Measurements from ENCODE around the gene FAM184B. TPM values are rescaled to one million over a fixed set of nuclear protein-coding genes. Genes with fewer than 3 reads are reported as not detected.
"Not testable (repeated sequence)": the region's sequence is repeated elsewhere in the genome, so short reads cannot be mapped to it uniquely, and the experiment has no call there.

Gene FAM184B
- polyA plus RNA-seq, 12 donors: 1.8 to 8.3 (median 5.1) TPM; not detected in 2

GRCh38 chr4:17719106-17719505, 62.3 kb downstream of the FAM184B start:
- DNase-seq: no peak

GRCh38 chr4:17718471-17718870, 63.0 kb downstream of the FAM184B start:
- DNase-seq: no peak

DNA sequence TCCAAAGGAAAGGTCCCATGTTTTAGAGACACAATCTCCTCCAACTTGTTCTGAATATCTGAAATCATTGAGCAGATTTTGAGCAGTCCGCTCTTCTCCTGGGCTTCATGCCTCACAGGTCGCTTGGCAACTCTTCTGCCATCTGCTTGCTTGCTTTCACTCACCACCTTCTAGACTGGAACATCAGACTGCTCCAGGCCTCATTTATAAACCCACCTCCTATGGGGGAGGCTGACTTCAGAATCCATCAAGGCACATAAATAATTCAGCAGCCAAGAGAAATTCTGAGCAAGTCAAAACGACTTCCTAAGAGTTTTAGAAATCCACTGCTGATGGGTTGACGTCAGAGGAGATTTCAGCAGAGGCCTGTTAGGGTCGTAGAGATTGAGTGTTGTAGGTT, 64.1 kb downstream of the FAM184B start:
- DNase-seq: no peak

DNA sequence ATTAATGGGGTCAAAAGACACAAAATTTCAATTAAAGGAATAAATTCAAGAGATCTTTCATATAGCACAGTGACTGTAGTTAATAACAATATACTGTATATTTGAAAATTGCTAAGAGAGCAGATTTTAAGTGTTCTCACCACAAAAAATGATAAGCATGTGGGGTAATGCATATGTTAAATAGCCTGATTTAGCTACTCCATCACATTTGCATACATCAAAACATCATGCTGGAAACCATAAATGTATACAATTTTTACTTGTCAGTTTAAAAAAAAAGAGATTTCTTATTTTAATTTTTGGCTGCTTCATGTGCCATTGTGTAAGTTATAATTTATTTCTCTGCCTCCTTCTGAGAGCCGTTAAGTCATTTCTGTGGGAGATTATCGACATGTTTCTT, 65.9 kb downstream of the FAM184B start:
- DNase-seq: no peak

DNA sequence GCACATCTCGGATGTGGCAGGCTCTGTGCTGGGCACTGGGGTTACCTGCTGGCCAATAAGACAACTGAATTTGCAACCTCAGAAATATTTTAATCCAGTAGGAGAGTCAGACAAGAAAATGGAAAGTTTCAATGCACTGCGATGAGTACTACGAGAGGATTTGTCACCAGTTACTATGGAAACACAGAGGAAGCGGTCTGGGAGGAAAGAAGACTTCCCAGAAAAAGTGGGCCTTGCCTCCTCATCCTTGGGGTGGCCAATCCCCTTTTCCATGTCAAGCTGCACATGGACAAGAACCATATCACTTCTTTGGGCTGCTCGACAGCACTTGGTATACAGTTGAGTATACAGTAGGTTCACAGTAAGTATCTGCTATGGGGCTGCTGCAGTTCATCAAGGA, 67.6 kb downstream of the FAM184B start:
- DNase-seq: no peak

- DNase-seq: no peak
Measured at GRCh38 chr4:17712166-17712565, 69.3 kb downstream of the FAM184B start.

- DNase-seq: not testable (repeated sequence)
Measured at GRCh38 chr4:17711206-17711605, 70.2 kb downstream of the FAM184B start.

DNA sequence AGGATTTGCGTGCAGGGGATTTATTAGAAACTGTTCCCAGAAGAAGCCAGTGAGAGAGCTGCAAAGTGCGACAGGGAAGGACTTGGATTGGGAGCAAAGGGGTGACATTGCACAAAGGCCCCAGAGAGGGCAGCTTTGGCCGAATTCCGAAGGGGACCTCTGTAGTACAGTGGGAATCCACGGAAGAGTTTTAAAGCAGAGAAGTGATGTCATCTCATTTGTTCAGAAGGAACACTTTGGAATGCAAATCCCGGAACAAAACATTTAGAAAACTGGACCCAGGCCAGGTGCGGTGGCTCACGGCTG, 71.7 kb downstream of the FAM184B start:
- no peak for DNase-seq

- no peak for DNase-seq
Measured at GRCh38 chr4:17708992-17709762, 72.2 kb downstream of the FAM184B start.

GRCh38 chr4:17707671-17708070, 73.8 kb downstream of the FAM184B start:
- no peak for DNase-seq

GRCh38 chr4:17705107-17705506, 76.3 kb downstream of the FAM184B start:
- DNase-seq: no peak

DNA sequence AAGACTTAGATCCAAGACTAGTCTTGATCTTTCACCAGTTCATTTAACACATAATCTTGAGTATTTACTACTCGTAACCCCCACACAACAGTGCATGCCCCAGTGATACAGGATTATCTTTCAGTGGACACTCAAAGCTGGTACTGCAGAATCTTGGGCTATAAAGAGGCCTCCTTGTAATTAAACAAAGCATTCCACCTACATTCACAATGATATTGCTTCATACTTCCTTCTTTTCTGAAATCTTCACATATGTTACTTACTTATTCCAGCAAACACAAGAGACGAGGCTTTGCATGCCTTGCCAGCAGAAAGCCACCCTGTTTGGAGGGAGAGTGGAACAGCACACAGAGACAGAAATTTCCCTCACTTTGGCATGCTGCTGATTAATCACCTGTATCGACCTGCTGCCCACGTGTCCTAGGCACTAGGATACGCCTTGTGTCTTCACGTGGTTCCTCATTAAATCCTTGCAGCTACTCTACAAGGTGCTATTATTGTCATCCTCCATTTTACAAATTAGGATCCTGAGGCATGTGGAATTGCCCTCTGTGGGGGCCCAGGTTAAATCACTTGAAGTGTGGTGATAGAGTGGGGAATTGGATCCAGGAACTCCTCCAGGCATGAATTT, 77.3 kb downstream of the FAM184B start:
- DNase-seq: no peak

GRCh38 chr4:17702641-17703040, 78.8 kb downstream of the FAM184B start:
- DNase-seq: no peak

GRCh38 chr4:17701882-17702281, 79.5 kb downstream of the FAM184B start:
- DNase-seq: no peak

GRCh38 chr4:17701138-17701839, 80.1 kb downstream of the FAM184B start:
- no peak for DNase-seq

- no peak for DNase-seq
Measured at GRCh38 chr4:17699380-17699779, 82.0 kb downstream of the FAM184B start.

- DNase-seq: no peak
Measured at GRCh38 chr4:17698116-17698515, 83.3 kb downstream of the FAM184B start.

DNA sequence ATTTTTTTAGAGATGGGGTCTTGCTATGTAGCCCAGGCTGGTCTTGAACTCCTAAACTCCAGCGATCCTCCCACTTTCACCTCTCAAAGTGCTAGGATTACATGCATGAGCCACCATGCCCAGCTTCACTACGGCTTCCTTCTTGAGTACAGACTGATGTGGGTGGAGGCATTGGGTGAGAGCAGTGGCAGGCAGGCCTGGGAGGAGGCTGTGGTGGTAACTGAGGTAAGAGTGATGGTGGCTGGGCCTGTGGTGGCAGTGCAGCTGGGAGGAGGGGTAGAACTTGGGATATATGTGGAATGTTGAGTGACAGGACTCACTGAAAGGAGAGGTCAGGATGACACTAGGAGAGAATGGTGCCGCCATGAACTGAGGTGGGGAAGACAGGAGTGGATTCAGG, 86.1 kb downstream of the FAM184B start:
- DNase-seq: no peak

DNA sequence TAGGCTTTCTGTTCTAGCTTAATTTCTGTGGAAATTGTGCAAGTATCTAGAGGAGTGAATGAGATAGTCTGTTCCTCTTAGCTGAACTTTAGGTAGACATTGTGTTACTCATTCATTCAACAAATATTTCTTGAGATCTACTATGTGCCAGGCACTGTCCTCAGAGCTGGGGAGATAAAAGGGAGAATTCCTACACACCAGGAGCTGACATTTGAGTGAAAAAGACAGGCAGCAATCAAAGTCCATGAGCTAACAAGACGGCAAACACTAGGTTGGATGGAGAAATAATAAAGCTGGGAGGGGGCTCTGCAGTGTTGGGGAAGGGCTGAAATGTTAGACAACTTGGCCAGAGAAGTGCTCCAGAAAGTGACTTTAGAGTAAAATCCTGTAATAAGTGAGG, 86.9 kb downstream of the FAM184B start:
- no peak for DNase-seq

DNA sequence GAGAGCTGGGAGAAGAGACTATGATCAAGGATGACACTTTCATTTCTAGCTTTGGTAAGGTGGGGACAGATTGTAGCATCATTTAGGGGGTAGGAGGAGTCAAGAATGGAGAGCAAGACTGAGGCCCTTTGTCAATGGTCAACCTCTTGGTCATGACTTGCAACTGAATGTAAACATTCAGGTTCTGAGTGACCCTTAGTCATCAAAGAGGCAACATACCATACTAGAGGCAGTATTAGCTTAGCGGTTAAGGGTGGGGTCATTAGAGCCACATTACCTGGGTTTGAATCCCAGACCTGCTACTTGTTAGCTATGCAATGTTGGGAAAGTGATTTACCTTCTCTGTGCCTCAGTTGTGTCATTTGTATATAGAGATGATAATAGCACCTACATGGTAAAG, 90.5 kb downstream of the FAM184B start:
- DNase-seq: no peak

DNA sequence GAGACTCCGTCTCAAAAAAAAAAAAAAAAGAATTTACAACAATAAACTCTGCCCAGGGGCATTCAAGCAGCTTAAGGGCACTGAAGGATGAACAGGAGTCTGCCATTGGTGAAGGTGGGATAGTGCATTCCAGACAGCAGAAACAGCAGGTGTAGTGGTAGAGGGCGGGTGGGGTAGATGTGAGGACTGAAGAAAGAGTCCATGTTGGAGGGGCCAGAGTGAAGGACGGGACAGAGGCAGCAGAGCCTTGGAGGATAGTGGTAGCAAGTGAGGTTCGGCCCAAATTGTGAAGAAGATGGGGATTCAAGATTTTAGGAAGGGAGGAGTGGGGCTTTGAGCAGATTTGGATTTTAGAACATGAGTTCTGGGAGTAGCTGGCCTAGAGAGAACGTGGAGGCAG, 91.3 kb downstream of the FAM184B start:
- no peak for DNase-seq

GRCh38 chr4:17688011-17688441, 93.4 kb downstream of the FAM184B start:
- no peak for DNase-seq

- no peak for DNase-seq
Measured at GRCh38 chr4:17687237-17687857, 94.1 kb downstream of the FAM184B start.

Measured in muscle of arm (tissue), 12 donors.